HCEC 1CT (cell line): Measurements from ENCODE around the gene CFAP65.

Experiments
- DNase-seq: peaks from one replicate; pipeline ENCODE4 v3.0.0-alpha.2; 2017

CFAP65 gene

DNA sequence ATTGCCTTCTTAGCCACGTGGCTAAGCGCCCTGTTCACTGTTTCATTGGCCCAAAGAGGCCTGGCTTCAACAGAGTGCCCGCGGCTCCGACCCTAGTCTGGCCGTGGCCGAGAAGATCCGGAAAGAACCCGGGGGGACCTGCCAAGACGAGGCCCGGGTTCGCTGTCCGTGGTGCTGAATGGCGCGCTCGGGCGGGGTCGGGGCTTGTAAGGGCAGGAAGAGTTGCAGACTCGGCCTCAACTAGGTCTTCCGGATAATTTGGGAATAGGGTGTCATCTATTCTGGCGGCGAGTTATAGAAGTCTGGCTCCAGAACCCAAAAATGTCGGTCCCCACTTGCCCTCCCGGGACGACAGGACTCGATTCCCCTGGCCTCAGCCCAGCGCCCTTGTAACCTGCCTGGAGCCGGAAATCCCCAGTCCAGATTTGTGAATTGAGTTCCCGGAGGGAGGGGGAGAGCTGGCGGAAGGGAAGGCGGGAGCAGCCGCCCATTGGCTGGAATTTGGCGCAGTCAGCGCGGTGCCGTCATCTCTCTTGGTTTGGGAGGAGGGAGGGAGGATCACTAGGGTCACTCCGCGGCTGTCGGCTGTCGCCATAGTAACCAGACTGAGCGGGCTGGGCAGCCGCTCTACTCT lies 78.3 kb downstream of the CFAP65 start:
- DNase-seq = no peak

DNA sequence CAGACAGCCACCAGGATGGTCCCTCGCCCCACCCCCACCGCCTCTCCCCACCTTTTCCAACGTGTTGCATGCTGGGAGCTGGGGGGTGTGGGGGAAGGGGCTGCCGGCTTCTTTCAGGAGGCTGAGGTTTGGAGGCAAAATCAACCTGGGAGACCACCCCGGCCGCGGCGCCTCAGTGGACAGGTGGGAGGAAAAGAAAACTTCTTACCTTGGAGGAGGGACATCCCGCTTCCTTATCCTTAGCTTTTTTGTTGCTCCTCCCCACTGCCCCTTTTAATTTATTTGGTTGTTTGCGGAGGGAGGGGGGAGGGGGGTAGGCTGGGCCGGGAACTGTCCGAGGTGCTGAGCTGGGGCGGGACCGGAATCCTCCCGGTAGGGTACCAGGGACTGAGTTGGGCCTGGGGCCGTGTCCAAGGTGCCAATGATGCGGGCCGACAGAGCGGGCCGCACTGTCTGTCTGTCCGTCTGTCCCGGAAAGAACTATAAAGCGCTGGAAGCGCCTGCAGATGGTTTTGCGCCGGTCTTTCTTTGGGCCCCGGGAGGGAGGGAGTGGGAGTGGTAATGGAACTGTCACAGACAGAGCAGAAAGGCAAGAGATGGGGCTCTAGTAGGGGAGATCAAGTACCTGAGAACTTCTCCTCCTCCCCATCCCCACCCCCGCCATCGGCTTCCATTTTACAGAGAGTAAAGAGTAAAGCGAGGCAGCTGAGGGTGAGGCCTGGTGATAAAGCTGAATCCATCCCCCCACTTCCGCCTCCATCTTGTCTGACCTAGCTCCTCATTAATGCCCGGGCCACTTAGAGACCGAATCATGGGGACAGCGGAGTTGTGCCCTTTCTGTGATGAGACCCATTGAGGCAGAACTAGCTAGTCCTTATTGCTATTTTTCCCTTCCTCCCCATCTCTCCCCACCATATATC lies 79.4 kb downstream of the CFAP65 start:
- no peak for DNase-seq

DNA sequence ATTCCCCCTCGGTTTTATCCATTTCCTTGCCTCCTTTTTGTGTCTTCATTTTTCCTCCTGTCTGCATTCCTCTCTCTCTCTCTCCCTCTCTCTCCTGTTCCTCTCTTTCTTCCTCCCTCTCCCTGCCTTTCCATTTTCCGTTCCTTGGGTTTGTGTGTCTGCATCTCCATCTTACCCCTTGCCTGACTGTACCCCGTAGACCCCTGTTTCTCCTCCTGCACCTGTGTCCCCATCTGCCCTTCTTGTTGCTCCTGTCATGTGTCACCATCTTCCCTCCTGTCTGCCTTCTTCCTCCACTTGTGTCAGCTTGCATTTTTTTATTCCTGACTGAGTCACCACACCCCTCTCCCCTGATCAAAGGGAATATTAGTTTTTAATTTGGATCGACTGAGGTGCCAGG lies 80.1 kb downstream of the CFAP65 start:
- DNase-seq = no peak

DNA sequence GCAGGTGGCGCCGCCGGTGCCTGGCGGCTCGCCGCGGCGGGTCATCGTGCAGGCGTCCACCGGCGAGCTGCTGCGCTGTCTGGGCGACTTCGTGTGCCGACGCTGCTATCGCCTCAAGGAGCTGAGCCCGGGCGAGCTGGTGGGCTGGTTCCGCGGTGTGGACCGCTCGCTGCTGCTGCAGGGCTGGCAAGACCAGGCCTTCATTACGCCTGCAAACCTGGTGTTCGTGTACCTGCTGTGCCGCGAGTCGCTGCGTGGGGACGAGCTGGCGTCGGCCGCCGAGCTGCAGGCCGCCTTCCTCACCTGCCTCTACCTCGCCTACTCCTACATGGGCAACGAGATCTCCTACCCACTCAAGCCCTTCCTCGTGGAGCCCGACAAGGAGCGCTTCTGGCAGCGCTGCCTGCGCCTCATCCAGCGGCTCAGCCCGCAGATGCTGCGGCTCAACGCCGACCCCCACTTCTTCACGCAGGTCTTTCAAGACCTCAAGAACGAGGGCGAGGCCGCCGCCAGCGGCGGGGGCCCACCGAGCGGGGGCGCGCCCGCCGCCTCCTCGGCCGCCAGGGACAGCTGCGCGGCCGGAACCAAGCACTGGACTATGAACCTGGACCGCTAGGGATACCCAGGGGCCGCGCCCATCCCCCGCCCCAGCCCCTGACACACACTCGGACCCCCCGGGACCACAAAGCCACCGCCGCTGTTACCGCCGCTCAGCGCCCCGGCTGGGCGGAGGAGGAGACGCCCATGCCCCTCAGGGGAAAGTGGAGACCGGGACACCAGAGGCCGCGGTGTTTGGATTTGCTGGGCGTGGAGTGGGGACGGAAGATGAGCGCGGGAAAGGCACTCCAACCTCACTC lies 80.8 kb downstream of the CFAP65 start:
- no peak for DNase-seq

DNA sequence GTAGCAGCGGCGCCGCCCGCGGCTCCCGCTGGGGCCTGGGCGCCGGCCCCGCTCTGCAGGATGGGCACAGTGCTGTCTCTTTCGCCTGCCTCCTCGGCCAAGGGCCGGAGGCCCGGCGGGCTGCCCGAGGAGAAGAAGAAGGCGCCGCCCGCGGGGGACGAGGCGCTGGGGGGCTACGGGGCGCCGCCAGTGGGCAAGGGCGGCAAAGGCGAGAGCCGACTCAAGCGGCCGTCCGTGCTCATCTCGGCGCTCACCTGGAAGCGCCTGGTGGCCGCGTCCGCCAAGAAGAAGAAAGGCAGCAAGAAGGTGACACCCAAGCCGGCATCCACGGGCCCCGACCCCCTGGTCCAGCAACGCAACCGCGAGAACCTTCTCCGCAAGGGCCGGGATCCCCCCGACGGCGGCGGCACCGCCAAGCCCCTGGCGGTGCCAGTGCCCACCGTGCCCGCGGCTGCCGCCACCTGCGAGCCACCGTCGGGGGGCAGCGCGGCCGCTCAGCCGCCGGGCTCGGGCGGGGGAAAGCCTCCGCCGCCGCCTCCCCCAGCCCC lies 81.5 kb downstream of the CFAP65 start:
- DNase-seq = no peak

DNA sequence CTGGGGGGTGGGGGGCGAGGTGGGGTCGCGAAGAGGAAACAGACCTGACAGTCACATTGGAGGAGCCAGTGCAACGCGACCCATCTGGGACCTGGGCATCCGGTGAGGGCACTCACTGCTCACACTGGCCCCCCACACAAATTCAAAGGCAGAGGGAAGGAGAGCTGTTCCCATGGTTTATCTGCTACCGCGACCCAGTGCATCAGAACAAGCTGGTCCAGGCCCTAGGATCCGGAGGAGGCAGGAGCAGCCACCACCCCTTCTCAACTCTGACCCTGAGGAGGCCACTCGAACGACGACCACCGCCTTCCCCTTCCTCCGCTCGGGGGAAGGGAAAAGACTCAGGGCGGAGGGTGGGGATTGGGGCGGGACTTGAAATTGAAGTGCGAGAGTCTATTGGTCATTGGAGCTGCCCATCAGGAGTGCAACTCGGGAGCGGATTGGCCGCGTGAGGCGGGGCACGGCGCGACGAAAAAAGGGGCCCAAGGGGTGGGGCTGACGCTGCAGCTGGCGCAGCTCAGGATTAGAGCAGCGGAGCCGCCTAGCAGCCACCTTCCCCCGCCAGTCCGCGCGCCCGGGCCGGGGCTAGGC lies 82.1 kb downstream of the CFAP65 start, which contains the start of gene CDK5R2:
TSS of gene CDK5R2 (plus strand) at position 526 of the 591 bp plus-strand sequence. CDS start 155 bp downstream, outside the sequence.
- peak; percentile 78 for DNase-seq

DNA sequence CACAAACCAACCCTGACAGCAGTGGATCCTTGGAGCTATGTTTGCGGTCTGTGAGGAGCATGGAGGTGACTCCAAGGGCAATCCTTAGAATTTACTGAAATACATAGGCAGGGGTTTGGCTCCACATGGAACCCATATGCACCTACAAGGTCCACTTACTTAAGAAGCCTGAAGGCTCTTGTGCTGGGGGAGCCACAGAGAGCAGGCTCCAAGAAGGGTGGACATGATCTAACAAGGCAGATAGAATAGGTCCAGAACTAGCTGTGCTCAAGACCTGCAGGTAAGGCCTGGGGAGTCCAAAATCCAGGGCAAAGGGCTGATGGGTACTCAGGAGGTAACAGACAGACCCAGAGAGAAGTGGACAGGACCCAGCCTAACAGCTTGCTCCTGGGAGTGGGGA lies 83.0 kb downstream of the CFAP65 start:
- no peak for DNase-seq

DNA sequence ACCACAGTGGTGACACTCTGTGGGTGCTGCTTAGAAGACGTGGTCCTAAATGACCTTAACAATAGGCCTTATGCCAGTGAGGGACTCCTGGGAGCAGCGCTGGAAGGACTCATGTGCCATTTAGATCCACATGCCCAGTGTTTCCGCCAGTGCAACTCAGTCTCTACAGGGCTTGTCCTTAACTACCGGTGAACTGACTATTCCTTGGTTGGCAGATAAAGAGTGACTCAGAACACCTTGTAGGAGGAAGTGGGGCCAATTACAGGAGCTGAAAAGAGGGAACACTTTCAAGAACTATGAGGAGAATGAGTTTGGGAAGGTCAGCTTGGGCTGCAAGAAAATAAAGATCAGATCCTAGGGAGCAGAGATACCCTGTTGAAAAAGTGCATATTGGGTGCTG lies 83.6 kb downstream of the CFAP65 start:
- DNase-seq = no peak

DNA sequence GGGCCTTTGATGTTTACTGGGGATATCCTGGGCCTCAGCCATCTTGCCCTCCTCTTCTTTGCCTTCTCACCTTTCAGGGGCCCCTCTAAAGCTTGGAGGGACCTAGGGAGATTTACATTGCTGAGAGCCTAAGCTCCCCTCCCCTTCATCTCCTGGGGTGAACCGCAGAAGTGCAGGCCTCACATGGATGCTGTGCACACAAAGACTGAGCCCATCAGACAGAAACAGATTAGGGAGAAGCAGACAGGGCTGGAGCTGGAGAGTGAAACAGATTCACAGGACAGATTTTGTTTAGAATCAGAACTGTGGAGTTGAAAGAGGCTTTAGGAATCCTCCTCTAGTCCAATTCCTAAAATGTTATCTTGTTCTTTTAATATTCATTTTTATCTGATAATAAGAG lies 85.3 kb downstream of the CFAP65 start:
- DNase-seq = no peak

DNA sequence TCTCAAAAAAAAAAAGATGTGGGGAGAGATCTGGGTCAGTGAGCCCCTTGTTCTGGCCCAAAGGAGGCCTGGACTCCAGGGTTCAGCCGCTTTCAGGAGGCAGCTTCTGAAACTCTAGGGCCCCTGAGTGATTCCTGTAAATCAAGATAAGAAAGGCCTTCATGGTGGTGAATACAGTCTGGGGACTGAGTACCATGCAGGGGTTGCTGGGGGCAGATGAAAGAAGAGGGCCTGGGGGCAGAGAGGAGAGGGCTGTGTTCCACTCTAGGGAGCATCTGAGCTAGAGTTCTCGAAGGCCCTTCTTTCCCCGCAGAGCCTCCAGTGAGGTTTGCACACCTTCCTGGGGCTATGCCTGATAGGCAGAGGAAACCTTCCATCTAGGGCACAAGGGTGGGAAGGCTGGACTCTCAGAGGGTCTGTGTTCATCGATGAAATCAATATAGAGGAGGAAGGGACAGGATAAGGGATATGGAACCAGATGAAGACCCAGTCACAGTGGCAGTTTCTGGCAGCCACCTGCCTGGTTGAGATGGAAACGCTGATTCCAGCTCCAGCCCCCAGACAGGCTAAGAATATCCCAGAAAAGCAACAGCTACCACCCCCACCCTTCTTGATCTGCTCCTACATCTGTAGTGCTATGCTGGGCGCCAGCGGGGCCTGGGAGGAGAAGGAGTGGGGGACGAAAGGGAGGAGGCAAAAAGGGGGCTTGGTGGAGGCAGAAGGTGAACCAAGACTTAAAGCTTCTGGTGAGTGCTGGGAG lies 86.6 kb downstream of the CFAP65 start:
- DNase-seq = no peak

DNA sequence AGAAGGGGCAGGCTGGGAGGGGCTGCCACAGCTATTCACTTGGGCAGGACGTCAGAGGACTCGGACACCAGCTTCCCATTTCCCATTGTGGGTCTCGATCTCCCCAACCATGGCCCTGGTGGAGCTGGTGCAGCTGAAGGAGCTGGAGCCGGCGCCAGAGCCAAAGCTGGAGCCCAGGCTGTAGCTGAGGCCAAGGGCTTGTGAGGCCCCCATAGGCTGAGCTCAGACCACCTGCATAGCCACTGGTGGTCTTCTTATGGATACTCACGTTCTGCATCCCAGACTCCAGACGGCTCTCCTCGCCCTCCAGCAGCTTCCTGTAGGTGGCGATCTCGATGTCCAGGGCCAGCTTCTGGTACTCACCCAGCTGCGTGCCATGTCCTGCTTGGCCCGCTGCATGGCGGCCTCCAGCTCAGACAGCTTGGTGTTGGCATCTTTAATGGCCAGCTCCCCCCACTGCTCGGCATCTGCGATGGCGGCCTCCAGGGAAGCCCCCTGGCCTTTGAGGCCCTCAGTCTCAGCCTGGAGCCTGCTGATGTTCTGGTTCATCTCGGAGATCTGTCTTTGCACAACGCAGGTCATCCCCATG lies 87.9 kb downstream of the CFAP65 start:
- DNase-seq = no peak
